H1 (cell line): ENCODE measurements around the gene DYNLT3. TPM values are rescaled to one million over a fixed set of nuclear protein-coding genes. Genes with fewer than 3 reads are reported as not detected.

Experiments used
- CTCF ChIA-PET: fragments of 300-600 bp; sonication (Branson Sonifier 250); formaldehyde crosslinking; loops from one replicate; lab custom pipeline; 2021; ENCODE audit not compliant: partially characterized antibody; lab: Charles Lee
- POLR2A ChIA-PET: fragments of 300-600 bp; sonication (Branson Sonifier 250); formaldehyde crosslinking; loops from one replicate; lab custom pipeline; 2021; ENCODE audit warnings: inconsistent platforms; ENCODE audit not compliant: partially characterized antibody; lab: Charles Lee
- DNase-seq, 2 experiments: peaks; one replicate each; pipeline versions ENCODE4 v3.0.0 to v3.0.0-alpha.2; 2010 to 2022; ENCODE audit warnings: low spot score in 2 of 2, low read depth in 1 of 2, mixed read lengths in 1 of 2
- FAIRE-seq: peaks from 2 replicates; lab custom pipeline; 2011; peaks lifted over from hg19 to GRCh38; lab: Jason Lieb, UNC
- H2AFZ ChIP-seq: 2 replicates; pipeline ENCODE4 v1.8.1; 2012; ENCODE audit warnings: low read length, inconsistent platforms
- H2AK5ac ChIP-seq: 2 replicates; pipeline ENCODE4 v1.6.1; 2013; ENCODE audit warnings: low read depth, low read length
- H2BK120ac ChIP-seq: replicated peaks from 2 replicates; pipeline ENCODE3; 2013; ENCODE audit warnings: low read depth, low read length, inconsistent platforms
- H2BK12ac ChIP-seq: 2 replicates; pipeline ENCODE4 v1.6.1; 2013; ENCODE audit warnings: low read depth, low read length
- H2BK15ac ChIP-seq: 2 replicates; pipeline ENCODE4 v1.6.1; 2013; ENCODE audit warnings: low read length
- H2BK20ac ChIP-seq: 2 replicates; pipeline ENCODE4 v1.6.1; 2013; ENCODE audit warnings: low read length
- H2BK5ac ChIP-seq: 2 replicates; pipeline ENCODE4 v1.6.1; 2013; ENCODE audit warnings: low read depth, low read length
- H3K14ac ChIP-seq: 2 replicates; pipeline ENCODE4 v1.6.1; 2013; ENCODE audit warnings: inconsistent platforms; ENCODE audit not compliant: insufficient read length
- H3K18ac ChIP-seq: 2 replicates; pipeline ENCODE4 v1.6.1; 2013; ENCODE audit warnings: low read length; ENCODE audit errors: extremely low read depth
- H3K23ac ChIP-seq: 2 replicates; pipeline ENCODE4 v1.6.1; 2013; ENCODE audit warnings: inconsistent platforms; ENCODE audit not compliant: insufficient read length
- H3K23me2 ChIP-seq: 2 replicates; pipeline ENCODE4 v1.6.1; 2013; ENCODE audit warnings: low read depth, low read length
- H3K27ac ChIP-seq: 2 replicates; pipeline ENCODE4 v1.6.1; 2011; ENCODE audit warnings: low read depth, low read length, inconsistent platforms
- H3K27me3 ChIP-seq, 4 experiments: replicated peaks in 1 of 4; 1 replicate in 1 of 4; 2 replicates in 3 of 4; pipeline versions ENCODE4 v1.6.1 to v1.8.1; 2011 to 2013; ENCODE audit warnings: low read length in 3 of 4, mild to moderate bottlenecking in 3 of 4, inconsistent platforms in 2 of 4, mixed read lengths in 2 of 4, moderate library complexity in 1 of 4; ENCODE audit not compliant: control insufficient read depth in 3 of 4, insufficient read depth in 3 of 4; ENCODE audit errors: extremely low read depth in 1 of 4
- H3K36me3 ChIP-seq, 4 experiments: 2 replicates each; pipeline versions ENCODE4 v1.6.1 to v1.8.1; 2011 to 2013; ENCODE audit warnings: mild to moderate bottlenecking in 4 of 4, low read length in 3 of 4, moderate library complexity in 2 of 4, control low read depth in 1 of 4, inconsistent platforms in 1 of 4; ENCODE audit not compliant: insufficient read depth in 4 of 4, control insufficient read depth in 2 of 4
- H3K4ac ChIP-seq: replicated peaks from 2 replicates; pipeline ENCODE3; 2013; ENCODE audit warnings: low read length, low read depth, mixed read lengths, inconsistent platforms; ENCODE audit not compliant: insufficient read length
- H3K4me1 ChIP-seq, 4 experiments: replicated peaks in 1 of 4; 1 replicate in 1 of 4; 2 replicates in 3 of 4; pipeline versions ENCODE4 v1.6.1 to v1.8.1; 2011 to 2013; ENCODE audit warnings: low read length in 3 of 4, inconsistent platforms in 2 of 4, mixed read lengths in 1 of 4; ENCODE audit not compliant: insufficient read depth in 4 of 4, control insufficient read depth in 3 of 4
- H3K4me2 ChIP-seq, 2 experiments: 2 replicates each; pipeline versions ENCODE4 v1.6.1 to v1.8.1; 2011 to 2013; ENCODE audit warnings: low read depth in 2 of 2, low read length in 2 of 2, control low read depth in 1 of 2, inconsistent platforms in 1 of 2, mild to moderate bottlenecking in 1 of 2; ENCODE audit not compliant: insufficient read depth in 1 of 2
- H3K4me3 ChIP-seq, 4 experiments: fragments of 200-600, 300-600 bp in 1 of 4; sonication (generic), shearing (Covaris generic), sonication (Bioruptor Twin) in 1 of 4; 2 replicates each; pipeline versions ENCODE4 v1.5.1 to v1.8.1; 2011 to 2016; ENCODE audit warnings: low read length in 4 of 4, low read depth in 3 of 4, control low read depth in 2 of 4, inconsistent platforms in 2 of 4, mild to moderate bottlenecking in 2 of 4, mixed read lengths in 1 of 4, moderate library complexity in 1 of 4; ENCODE audit not compliant: insufficient read depth in 2 of 4; ENCODE audit errors: extremely low read depth in 1 of 4
- H3K56ac ChIP-seq: replicated peaks from 2 replicates; pipeline ENCODE3; 2013; ENCODE audit warnings: low read depth, mild to moderate bottlenecking, mixed read lengths, low read length, inconsistent platforms; ENCODE audit not compliant: insufficient read length
- H3K79me1 ChIP-seq: 2 replicates; pipeline ENCODE4 v1.6.1; 2013; ENCODE audit warnings: low read depth, low read length, control low read depth
- H3K79me2 ChIP-seq, 2 experiments: 2 replicates each; pipeline versions ENCODE4 v1.6.1 to v1.8.1; 2012 to 2013; ENCODE audit warnings: low read length in 2 of 2, mild to moderate bottlenecking in 2 of 2, inconsistent platforms in 1 of 2; ENCODE audit not compliant: insufficient read depth in 2 of 2, control insufficient read depth in 1 of 2
- H3K9ac ChIP-seq, 4 experiments: replicated peaks in 1 of 4; 1 replicate in 1 of 4; 2 replicates in 3 of 4; pipeline versions ENCODE4 v1.6.1 to v1.8.1; 2011 to 2013; ENCODE audit warnings: low read depth in 3 of 4, low read length in 3 of 4, control low read depth in 2 of 4, mild to moderate bottlenecking in 2 of 4, moderate library complexity in 2 of 4, inconsistent platforms in 1 of 4; ENCODE audit errors: extremely low read depth in 1 of 4
- H3K9me3 ChIP-seq, 2 experiments: 2 replicates each; pipeline versions ENCODE4 v1.6.1 to v1.8.1; 2012 to 2013; ENCODE audit warnings: mild to moderate bottlenecking in 2 of 2, moderate library complexity in 2 of 2, control low read depth in 1 of 2, inconsistent platforms in 1 of 2, low read depth in 1 of 2, low read length in 1 of 2, mixed read lengths in 1 of 2; ENCODE audit not compliant: insufficient read depth in 2 of 2
- H4K20me1 ChIP-seq, 2 experiments: replicated peaks in 1 of 2; 2 replicates each; pipeline versions ENCODE3 to v1.8.1; 2011 to 2013; ENCODE audit warnings: inconsistent platforms in 2 of 2, low read length in 2 of 2, mild to moderate bottlenecking in 1 of 2; ENCODE audit not compliant: insufficient read depth in 2 of 2, control insufficient read depth in 1 of 2
- H4K5ac ChIP-seq: 2 replicates; pipeline ENCODE4 v1.6.1; 2013; ENCODE audit warnings: low read length, low read depth, mixed read lengths, inconsistent platforms; ENCODE audit not compliant: insufficient read length
- H4K8ac ChIP-seq: 2 replicates; pipeline ENCODE4 v1.8.0; 2013; ENCODE audit warnings: mild to moderate bottlenecking, moderate library complexity, low read length, inconsistent platforms; ENCODE audit not compliant: insufficient read depth; ENCODE audit errors: extremely low read depth
- H4K91ac ChIP-seq: replicated peaks from 2 replicates; pipeline ENCODE3; 2013; ENCODE audit warnings: low read length, mixed read lengths, inconsistent platforms; ENCODE audit not compliant: insufficient read length
- ATF3 ChIP-seq: IDR thresholded peaks from 2 replicates; pipeline ENCODE4 v1.6.1; 2011; ENCODE audit warnings: low read depth, mild to moderate bottlenecking, low read length; ENCODE audit not compliant: insufficient read depth
- EZH2 ChIP-seq: fragments of 200-600 bp; sonication (generic); IDR thresholded peaks from 2 replicates; pipeline ENCODE4 v1.7.1; 2012; ENCODE audit warnings: low read depth, mild to moderate bottlenecking, moderate library complexity, low read length, inconsistent platforms; ENCODE audit not compliant: severe bottlenecking
- GTF2F1 ChIP-seq: IDR thresholded peaks from 2 replicates; pipeline ENCODE4 v1.6.1; 2012; ENCODE audit warnings: low read depth, low read length, improper control_type of control experiment, borderline replicate concordance
- HDAC6 ChIP-seq: IDR thresholded peaks from one replicate; pipeline ENCODE4 v1.7.1; 2012; ENCODE audit warnings: low read depth, mild to moderate bottlenecking, inconsistent platforms, low read length, moderate library complexity
- JUN ChIP-seq: IDR thresholded peaks from 2 replicates; pipeline ENCODE4 v1.6.1; 2011; ENCODE audit warnings: low read depth, mild to moderate bottlenecking, improper control_type of control experiment, low read length
- MAFK ChIP-seq: IDR thresholded peaks from 2 replicates; pipeline ENCODE4 v1.6.1; 2012; ENCODE audit warnings: low read depth, mild to moderate bottlenecking, improper control_type of control experiment, low read length
- MAX ChIP-seq: IDR thresholded peaks from 2 replicates; pipeline ENCODE4 v1.6.1; 2012; ENCODE audit warnings: inconsistent platforms
- POLR2A ChIP-seq, 2 experiments: IDR thresholded peaks; 1 replicate in 1 of 2; 2 replicates in 1 of 2; pipeline ENCODE4 v1.6.1; 2011; ENCODE audit warnings: low read depth in 2 of 2, low read length in 2 of 2, mild to moderate bottlenecking in 2 of 2; ENCODE audit errors: control extremely low read depth in 1 of 2
- POU5F1 ChIP-seq: IDR thresholded peaks from 2 replicates; pipeline ENCODE4 v1.6.1; 2011; ENCODE audit warnings: low read depth, mild to moderate bottlenecking, low read length, moderate library complexity
- SIN3A ChIP-seq, 2 experiments: IDR thresholded peaks in 1 of 2; conservative IDR thresholded peaks in 1 of 2; 2 replicates each; pipeline ENCODE4 v1.6.1; 2011 to 2012; ENCODE audit warnings: low read length in 2 of 2, improper control_type of control experiment in 1 of 2, low read depth in 1 of 2, mild to moderate bottlenecking in 1 of 2
- SIX5 ChIP-seq: IDR thresholded peaks from 2 replicates; pipeline ENCODE4 v1.6.1; 2011; ENCODE audit warnings: mild to moderate bottlenecking, low read depth, low read length
- TEAD4 ChIP-seq: IDR thresholded peaks from 2 replicates; pipeline ENCODE4 v1.6.1; 2012; ENCODE audit warnings: low read depth, low read length, inconsistent platforms, mixed read lengths
- USF2 ChIP-seq: IDR thresholded peaks from 2 replicates; pipeline ENCODE4 v1.6.1; 2011; ENCODE audit warnings: low read length, improper control_type of control experiment
- WGBS, 2 experiments: shearing (Covaris generic) in 1 of 2; methylation state at CpG; one replicate each; pipeline versions ENCODE4 v1.1.6 to v1.1.7; 2013 to 2015; ENCODE audit warnings: low lambda C conversion rate in 2 of 2, mixed read lengths in 2 of 2, inconsistent platforms in 1 of 2, low coverage in 1 of 2, missing lambda C conversion rate in 1 of 2; ENCODE audit not compliant: insufficient replicate concordance in 2 of 2, insufficient coverage in 1 of 2, insufficient read length in 1 of 2; ENCODE audit errors: extremely low coverage in 1 of 2, missing lambda C conversion rate in 1 of 2; 5-methylcytosine and 5-hydroxymethylcytosine counted together
- polyA plus RNA-seq, 7 experiments: library from polyadenylated mRNA; depleted of rRNA in 3 of 7; stranded (reverse) in 5 of 7; unstranded in 2 of 7; fragments of >200 nt in 5 of 7; fragments of 200-250 nt in 2 of 7; gene quantifications; 1 replicate in 5 of 7; 2 replicates in 1 of 7; 4 replicates in 1 of 7; pipeline versions ENCODE4 v1.2.1 to v1.2.3, GENCODE V29; 2011 to 2013; ENCODE audit warnings: missing spikeins in 2 of 7, mixed read lengths in 2 of 7
- total RNA-seq: library from RNA; stranded (reverse); fragmentation: NEBNext Ultra II Directional; extraction: Animal tissue kit (Norgen Biotek cat#: 25700); gene quantifications from 2 replicates; pipeline ENCODE4 v1.2.1, GENCODE V29; 2021

DYNLT3 gene
- total and polyA plus RNA-seq, 2 of the 8 experiments (the other 6 are each of a cell fraction or from before 2014, with no cell fraction given) = 2.3 to 3.5 TPM

GRCh38 chrX:37803057-37803456, 44.3 kb downstream of the DYNLT3 start:
- no peak for FAIRE-seq
- H3K4ac ChIP-seq = no peak overlapping the region
- no peak overlapping the region for H4K8ac ChIP-seq
- no peak overlapping the region for H2AK5ac ChIP-seq
- no peaks in the 10 kb centered on the region for H3K27me3 ChIP-seq
- ChIA-PET POLR2A (no interaction called here), CTCF (interaction anchor here (1.0 kb wide), 1 partner anchor 23 kb away, joined by 3 read pairs; the partner anchor contains the start of gene CYBB)
- no peak overlapping the region for H3K18ac ChIP-seq
- H3K9ac ChIP-seq = no peak overlapping the region
- H3K79me2 ChIP-seq = no peaks in the 10 kb centered on the region
- no peak overlapping the region for H3K4me2 ChIP-seq
- 82% methylated on average over 2 of the region's 2 CpGs; no CpG with 5 or more reads in 1 of the 2 experiments for WGBS, 2 experiments
- H4K91ac ChIP-seq = no peak overlapping the region
- no peak overlapping the region for H3K14ac ChIP-seq
- no peak overlapping the region for H3K27ac ChIP-seq
- H2BK15ac ChIP-seq = no peak overlapping the region
- no peak overlapping the region for H3K56ac ChIP-seq
- no peaks in the 10 kb centered on the region for H3K36me3 ChIP-seq
- no peaks in the 10 kb centered on the region for H3K79me1 ChIP-seq
- H3K4me1 ChIP-seq = no peaks in the 10 kb centered on the region
- no peak overlapping the region for H2AFZ ChIP-seq
- no peaks in the 10 kb centered on the region for H4K20me1 ChIP-seq
- no peaks in the 10 kb centered on the region for H3K9me3 ChIP-seq
- no peak for DNase-seq
- no peak overlapping the region for H4K5ac ChIP-seq
- H3K4me3 ChIP-seq = no peak overlapping the region
- H2BK20ac ChIP-seq = no peak overlapping the region
- no peak overlapping the region for H2BK12ac ChIP-seq
- no peak overlapping the region for H3K23ac ChIP-seq
- no peak overlapping the region for H2BK120ac ChIP-seq
- no peaks in the 10 kb centered on the region for H3K23me2 ChIP-seq
- no peak overlapping the region for H2BK5ac ChIP-seq
- TF ChIP-seq JUN = no peak
- no peak for TF ChIP-seq MAX
- no peak for TF ChIP-seq SIX5
- TF ChIP-seq HDAC6 = no peak
- no peak for TF ChIP-seq MAFK
- no peak for TF ChIP-seq EZH2
- no peak for TF ChIP-seq GTF2F1
- TF ChIP-seq SIN3A (conservative IDR thresholded peaks at IDR 0.05 in 1 of 2, IDR thresholded peaks at IDR 0.05 in 1 of 2; ENCODE audit: low read depth in 1 of 2, low read length in 2 of 2) = no peak
- TF ChIP-seq USF2 = no peak
- TF ChIP-seq TEAD4 = no peak
- TF ChIP-seq ATF3 = no peak
- TF ChIP-seq POLR2A (IDR thresholded peaks at IDR 0.05; ENCODE audit: control extremely low read depth in 1 of 2, low read depth in 2 of 2, low read length in 2 of 2) = no peak
- no peak for TF ChIP-seq POU5F1
